Trophoblast cell (in vitro differentiated cells and primary cell): ENCODE data around the gene GUF1.

Experiments
- DNase-seq, 2 donors: peaks; one replicate each; pipeline ENCODE4 v3.0.0-alpha.2; 2016
- H2AFZ ChIP-seq: 2 replicates; pipeline ENCODE4 v1.6.1; 2013; ENCODE audit warnings: low read length, moderate library complexity, mild to moderate bottlenecking; ENCODE audit not compliant: insufficient read depth, poor library complexity
- H2AK5ac ChIP-seq: 2 replicates; pipeline ENCODE4 v1.6.1; 2013; ENCODE audit warnings: mild to moderate bottlenecking, low read length
- H2BK120ac ChIP-seq: 2 replicates; pipeline ENCODE4 v1.6.1; 2013; ENCODE audit warnings: low read length, mild to moderate bottlenecking, moderate library complexity; ENCODE audit not compliant: insufficient read depth, poor library complexity
- H2BK12ac ChIP-seq: 2 replicates; pipeline ENCODE4 v1.6.1; 2013; ENCODE audit warnings: mild to moderate bottlenecking, low read length, moderate library complexity
- H2BK5ac ChIP-seq: 2 replicates; pipeline ENCODE4 v1.6.1; 2013; ENCODE audit warnings: low read length, low read depth, moderate library complexity, mild to moderate bottlenecking; ENCODE audit not compliant: poor library complexity
- H3K14ac ChIP-seq: 2 replicates; pipeline ENCODE4 v1.6.1; 2013; ENCODE audit warnings: mild to moderate bottlenecking, low read length
- H3K18ac ChIP-seq: 2 replicates; pipeline ENCODE4 v1.6.1; 2013; ENCODE audit warnings: mild to moderate bottlenecking, low read length
- H3K23ac ChIP-seq: 2 replicates; pipeline ENCODE4 v1.6.1; 2013; ENCODE audit warnings: low read length
- H3K27ac ChIP-seq: 2 replicates; pipeline ENCODE4 v1.5.1; 2013; ENCODE audit warnings: low read depth, mild to moderate bottlenecking, inconsistent platforms, low read length, moderate library complexity
- H3K27me3 ChIP-seq: 2 replicates; pipeline ENCODE4 v1.6.1; 2013; ENCODE audit warnings: inconsistent platforms, mild to moderate bottlenecking, low read length, moderate library complexity; ENCODE audit not compliant: insufficient read depth
- H3K36me3 ChIP-seq, 2 experiments: 1 replicate in 1 of 2; 2 replicates in 1 of 2; pipeline ENCODE4 v1.6.1; 2013; ENCODE audit warnings: low read length in 2 of 2, mild to moderate bottlenecking in 2 of 2, moderate library complexity in 1 of 2; ENCODE audit not compliant: insufficient read depth in 2 of 2, control insufficient read depth in 1 of 2
- H3K4ac ChIP-seq: 2 replicates; pipeline ENCODE4 v1.6.1; 2013; ENCODE audit warnings: low read depth, mild to moderate bottlenecking, low read length, moderate library complexity
- H3K4me1 ChIP-seq, 2 experiments: 1 replicate in 1 of 2; 2 replicates in 1 of 2; pipeline ENCODE4 v1.6.1; 2013; ENCODE audit warnings: low read length in 2 of 2, mild to moderate bottlenecking in 2 of 2, moderate library complexity in 1 of 2; ENCODE audit not compliant: insufficient read depth in 2 of 2, control insufficient read depth in 1 of 2
- H3K4me2 ChIP-seq: 2 replicates; pipeline ENCODE4 v1.6.1; 2013; ENCODE audit warnings: inconsistent platforms, mild to moderate bottlenecking, low read length, moderate library complexity
- H3K4me3 ChIP-seq: 2 replicates; pipeline ENCODE4 v1.5.1; 2013; ENCODE audit warnings: mild to moderate bottlenecking, low read depth, low read length, inconsistent platforms
- H3K79me1 ChIP-seq: one replicate; pipeline ENCODE4 v1.6.1; 2013; ENCODE audit warnings: low read length
- H3K79me2 ChIP-seq: 2 replicates; pipeline ENCODE4 v1.6.1; 2013; ENCODE audit warnings: low read length, mild to moderate bottlenecking; ENCODE audit not compliant: control insufficient read depth, insufficient read depth, poor library complexity
- H3K9ac ChIP-seq: 2 replicates; pipeline ENCODE4 v1.6.1; 2013; ENCODE audit warnings: mild to moderate bottlenecking, low read length
- H3K9me3 ChIP-seq: 2 replicates; pipeline ENCODE4 v1.6.1; 2013; ENCODE audit warnings: low read depth, mild to moderate bottlenecking, control low read depth, inconsistent platforms, low read length; ENCODE audit not compliant: insufficient read depth
- H4K12ac ChIP-seq: 2 replicates; pipeline ENCODE4 v1.6.1; 2013; ENCODE audit warnings: low read depth, mild to moderate bottlenecking, low read length, moderate library complexity
- H4K8ac ChIP-seq: 2 replicates; pipeline ENCODE4 v1.6.1; 2013; ENCODE audit warnings: low read depth, mild to moderate bottlenecking, low read length, moderate library complexity
- H4K91ac ChIP-seq: one replicate; pipeline ENCODE4 v1.6.1; 2013; ENCODE audit warnings: low read depth, mild to moderate bottlenecking, low read length, moderate library complexity
- WGBS: extraction: QIAGEN DNeasy Blood & Tissue Kit; methylation state at CpG from one replicate; pipeline ENCODE4 v1.1.7; 2013; ENCODE audit warnings: missing lambda C conversion rate; ENCODE audit not compliant: insufficient read length, insufficient coverage; ENCODE audit errors: extremely low coverage; 5-methylcytosine and 5-hydroxymethylcytosine counted together

The GUF1 gene

DNA sequence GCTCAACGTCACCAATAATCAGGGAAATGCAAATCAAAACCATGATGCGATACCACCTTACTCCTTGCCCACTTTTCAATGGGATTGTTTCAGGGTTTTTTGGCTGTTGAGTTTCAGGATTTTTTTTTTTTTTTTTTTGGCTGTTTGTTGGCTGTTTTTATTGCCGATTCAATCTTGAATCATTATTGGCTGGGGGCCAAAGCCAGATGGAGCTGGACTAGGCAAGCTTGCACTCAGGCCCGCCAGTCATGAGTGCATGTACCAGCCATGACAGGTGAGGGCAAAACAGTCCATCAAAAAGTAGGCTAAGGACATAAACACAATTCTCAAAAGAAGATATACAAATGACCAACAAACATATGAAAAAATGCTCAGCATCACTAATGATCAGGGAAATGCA lies 40.1 kb upstream of the GUF1 start:
- Histone ChIP-seq H2BK5ac (no peak overlapping the region), H3K4me3 (no peak overlapping the region), H4K8ac (no peak overlapping the region), H3K14ac (no peak overlapping the region), H2BK12ac (no peak overlapping the region), H3K4me2 (no peak overlapping the region), H3K18ac (no peak overlapping the region), H3K27ac (no peak overlapping the region), H2BK120ac (no peak overlapping the region), H3K4ac (no peak overlapping the region), H2AK5ac (no peak overlapping the region), H3K9me3 (peaks cover 2% of the 10 kb centered on the region), H2AFZ (no peak overlapping the region), H4K12ac (no peak overlapping the region), H3K9ac (no peak overlapping the region), H3K27me3 (no peaks in the 10 kb centered on the region), H3K79me1 (no peaks in the 10 kb centered on the region), H3K79me2 (no peaks in the 10 kb centered on the region), H3K23ac (no peak overlapping the region), H3K4me1 (no peaks in the 10 kb centered on the region), H4K91ac (no peak overlapping the region), H3K36me3 (no peaks in the 10 kb centered on the region)
- DNase-seq = no peak
- WGBS = no CpG with 5 or more reads among the region's 4 CpGs

DNA sequence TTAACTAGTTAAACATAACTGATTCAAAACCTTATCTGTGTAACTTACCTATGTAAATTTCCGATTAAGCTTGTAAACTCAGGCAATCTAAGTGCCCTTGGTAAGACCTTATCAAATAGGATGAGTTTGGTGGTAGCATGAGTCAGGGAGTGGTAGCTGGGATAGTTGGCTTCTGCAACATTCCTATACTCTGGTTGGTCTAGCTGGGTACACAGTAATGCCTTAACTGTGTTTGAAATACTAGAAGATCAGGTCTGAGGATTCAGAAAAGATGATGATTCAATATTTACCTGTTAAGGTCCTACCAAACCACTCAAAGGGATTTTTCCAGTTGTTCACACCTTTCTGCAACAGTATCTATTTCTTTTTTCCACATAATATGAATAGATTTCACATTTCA lies 32.1 kb upstream of the GUF1 start:
- Histone ChIP-seq H3K14ac (no peak overlapping the region), H4K91ac (no peak overlapping the region), H3K27me3 (no peaks in the 10 kb centered on the region), H3K4ac (no peak overlapping the region), H3K18ac (no peak overlapping the region), H3K9ac (no peak overlapping the region), H3K27ac (no peak overlapping the region), H3K4me2 (no peak overlapping the region), H3K36me3 (no peaks in the 10 kb centered on the region), H3K4me3 (no peak overlapping the region), H2BK12ac (no peak overlapping the region), H2BK120ac (no peak overlapping the region), H2AFZ (no peak overlapping the region), H3K79me1 (no peaks in the 10 kb centered on the region), H3K4me1 (no peaks in the 10 kb centered on the region), H3K23ac (no peak overlapping the region), H4K8ac (no peak overlapping the region), H4K12ac (no peak overlapping the region), H3K9me3 (peaks cover 6% of the 10 kb centered on the region), H3K79me2 (no peaks in the 10 kb centered on the region), H2BK5ac (no peak overlapping the region), H2AK5ac (no peak overlapping the region)
- no peak for DNase-seq
- WGBS = no CpG with 5 or more reads among the region's 1 CpG

DNA sequence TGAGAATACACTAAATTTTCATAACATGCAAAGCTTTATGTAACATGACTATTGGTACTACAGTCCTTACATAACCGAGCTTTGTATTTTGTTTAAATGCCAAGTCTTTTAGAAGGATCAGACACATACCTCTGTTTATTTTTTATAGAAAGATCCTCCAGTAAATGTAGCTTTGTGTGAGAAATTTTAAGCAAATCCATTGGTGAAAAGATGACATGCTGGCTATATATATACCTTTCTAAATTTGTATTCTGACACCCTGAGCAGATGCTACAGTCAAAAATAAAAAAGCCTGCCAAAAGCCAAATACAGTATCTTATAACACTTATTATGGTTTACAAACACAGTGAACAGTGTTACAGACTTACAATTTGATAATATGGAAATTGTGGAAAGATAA lies 26.8 kb upstream of the GUF1 start, which contains the start of gene YIPF7:
Gene YIPF7, minus strand, starts transcription at position 201 of the 400 bp plus-strand sequence. CDS start 1,525 bp downstream, outside the sequence.
- Histone ChIP-seq H4K91ac (no peak within 1 kb of the TSS), H3K4me2 (no peak within 1 kb of the TSS), H2AFZ (no peak within 1 kb of the TSS), H3K9me3 (no peaks in the 10 kb centered on the region), H4K8ac (no peak within 1 kb of the TSS), H3K27ac (no peak within 1 kb of the TSS), H2BK120ac (no peak within 1 kb of the TSS), H3K9ac (no peak within 1 kb of the TSS), H3K4me3 (no peak within 1 kb of the TSS), H3K18ac (no peak within 1 kb of the TSS), H2BK5ac (no peak within 1 kb of the TSS), H3K79me1 (no peaks in the 10 kb centered on the region), H3K27me3 (no peaks in the 10 kb centered on the region), H3K4ac (no peak within 1 kb of the TSS), H3K23ac (no peak within 1 kb of the TSS), H2BK12ac (no peak within 1 kb of the TSS), H3K36me3 (no peaks in the 10 kb centered on the region), H3K14ac (no peak within 1 kb of the TSS), H3K79me2 (no peaks in the 10 kb centered on the region), H3K4me1 (no peaks in the 10 kb centered on the region), H4K12ac (no peak within 1 kb of the TSS), H2AK5ac (no peak within 1 kb of the TSS)
- no peak for DNase-seq
- no CpG with 5 or more reads among the region's 1 CpG for WGBS

- Histone ChIP-seq H2BK5ac (no peak overlapping the region), H3K9me3 (no peaks in the 10 kb centered on the region), H3K23ac (no peak overlapping the region), H3K27me3 (no peaks in the 10 kb centered on the region), H2AK5ac (no peak overlapping the region), H4K12ac (no peak overlapping the region), H2BK120ac (no peak overlapping the region), H3K36me3 (no peaks in the 10 kb centered on the region), H4K91ac (no peak overlapping the region), H3K9ac (no peak overlapping the region), H2BK12ac (no peak overlapping the region), H3K79me2 (no peaks in the 10 kb centered on the region), H3K27ac (no peak overlapping the region), H3K4ac (no peak overlapping the region), H3K79me1 (no peaks in the 10 kb centered on the region), H4K8ac (no peak overlapping the region), H3K18ac (no peak overlapping the region), H2AFZ (no peak overlapping the region), H3K14ac (no peak overlapping the region), H3K4me1 (no peaks in the 10 kb centered on the region), H3K4me3 (no peak overlapping the region), H3K4me2 (no peak overlapping the region)
- no peak for DNase-seq
- WGBS = no CpG with 5 or more reads among the region's 1 CpG
Measured at GRCh38 chr4:44652002-44652401, 26.2 kb upstream of the GUF1 start.
